ES-I3 (cell line): ENCODE data around the gene CAMK1D.

Experiments used
- H3K36me3 ChIP-seq: 2 replicates; pipeline ENCODE4 v1.6.1; 2013; ENCODE audit warnings: mild to moderate bottlenecking, low read length, control low read depth, moderate library complexity; ENCODE audit not compliant: insufficient read depth
- H3K4me1 ChIP-seq: 2 replicates; pipeline ENCODE4 v1.6.1; 2013; ENCODE audit warnings: mild to moderate bottlenecking, control low read depth, low read length; ENCODE audit not compliant: insufficient read depth
- H3K9ac ChIP-seq: 2 replicates; pipeline ENCODE4 v1.6.1; 2013; ENCODE audit warnings: low read depth, mild to moderate bottlenecking, low read length, moderate library complexity
- H3K9me3 ChIP-seq: 2 replicates; pipeline ENCODE4 v1.6.1; 2013; ENCODE audit warnings: mild to moderate bottlenecking, low read length, moderate library complexity; ENCODE audit not compliant: control insufficient read depth, insufficient read depth

Gene CAMK1D

GRCh38 chr10:12448729-12449391, 99.5 kb downstream of the CAMK1D start:
- no peak overlapping the region for H3K9ac ChIP-seq

GRCh38 chr10:12455318-12455717, 106.0 kb downstream of the CAMK1D start:
- H3K36me3 ChIP-seq: no peaks in the 10 kb centered on the region
- H3K9ac ChIP-seq: no peak overlapping the region
- H3K9me3 ChIP-seq: no peaks in the 10 kb centered on the region
- no peaks in the 10 kb centered on the region for H3K4me1 ChIP-seq

More at GRCh38 chr10:12448729-12449391, 99.5 kb downstream of the CAMK1D start:
- peaks cover 6% of the 10 kb centered on the region; the same call in 1 of the 2 replicates for H3K4me1 ChIP-seq
- H3K9me3 ChIP-seq: no peaks in the 10 kb centered on the region
- no peaks in the 10 kb centered on the region for H3K36me3 ChIP-seq

DNA sequence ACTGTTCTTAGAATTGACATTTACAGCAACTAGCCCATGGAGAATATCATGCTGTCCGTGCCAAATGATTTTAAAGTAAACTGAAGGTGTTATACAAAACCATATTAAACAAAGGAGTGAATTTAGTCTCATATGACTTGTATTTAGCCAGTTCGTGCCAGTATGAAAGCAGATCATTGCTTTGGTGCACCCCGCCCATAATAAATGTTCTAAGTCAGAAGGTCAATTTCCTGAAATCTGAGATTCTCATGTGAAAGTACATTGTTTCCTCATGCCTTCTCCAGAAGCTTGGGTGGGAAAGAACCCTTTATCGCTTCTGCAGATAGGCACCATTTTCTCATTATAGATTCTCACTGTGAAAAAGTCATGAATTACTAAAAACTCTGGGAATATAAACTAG, 106.4 kb downstream of the CAMK1D start:
- H3K4me1 ChIP-seq: no peaks in the 10 kb centered on the region
- H3K9me3 ChIP-seq: no peaks in the 10 kb centered on the region
- H3K36me3 ChIP-seq: no peaks in the 10 kb centered on the region
- H3K9ac ChIP-seq: no peak overlapping the region

- H3K4me1 ChIP-seq: no peaks in the 10 kb centered on the region
- H3K9ac ChIP-seq: no peak overlapping the region
- no peaks in the 10 kb centered on the region for H3K9me3 ChIP-seq
- H3K36me3 ChIP-seq: no peaks in the 10 kb centered on the region
These were observed 110.0 kb downstream of the CAMK1D start for GRCh38 chr10:12459340-12459739.

- Histone ChIP-seq H3K36me3 (no peaks in the 10 kb centered on the region), H3K9me3 (no peaks in the 10 kb centered on the region), H3K9ac (no peak overlapping the region), H3K4me1 (no peaks in the 10 kb centered on the region)
These were observed 110.4 kb downstream of the CAMK1D start for GRCh38 chr10:12459762-12460161.

DNA sequence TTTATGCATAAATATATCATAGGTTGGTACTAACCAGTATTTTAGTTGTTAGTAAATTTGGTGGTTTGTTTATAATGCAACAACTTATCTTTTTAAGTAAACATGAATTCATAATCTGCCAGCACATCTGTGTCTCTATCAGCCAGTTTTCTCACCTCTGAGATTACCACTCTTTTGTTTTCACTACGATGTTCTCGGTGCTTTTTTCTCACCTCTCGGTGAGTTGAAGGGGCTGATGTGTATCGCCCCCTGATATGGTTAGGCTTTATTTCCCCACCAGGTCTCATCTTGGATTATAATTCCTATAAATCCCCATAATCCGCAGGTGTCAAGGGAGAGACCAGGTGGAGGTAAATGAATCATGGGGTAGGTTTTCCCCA, 114.1 kb downstream of the CAMK1D start:
- Histone ChIP-seq H3K4me1 (no peaks in the 10 kb centered on the region), H3K9ac (no peak overlapping the region), H3K9me3 (no peaks in the 10 kb centered on the region), H3K36me3 (no peaks in the 10 kb centered on the region)

DNA sequence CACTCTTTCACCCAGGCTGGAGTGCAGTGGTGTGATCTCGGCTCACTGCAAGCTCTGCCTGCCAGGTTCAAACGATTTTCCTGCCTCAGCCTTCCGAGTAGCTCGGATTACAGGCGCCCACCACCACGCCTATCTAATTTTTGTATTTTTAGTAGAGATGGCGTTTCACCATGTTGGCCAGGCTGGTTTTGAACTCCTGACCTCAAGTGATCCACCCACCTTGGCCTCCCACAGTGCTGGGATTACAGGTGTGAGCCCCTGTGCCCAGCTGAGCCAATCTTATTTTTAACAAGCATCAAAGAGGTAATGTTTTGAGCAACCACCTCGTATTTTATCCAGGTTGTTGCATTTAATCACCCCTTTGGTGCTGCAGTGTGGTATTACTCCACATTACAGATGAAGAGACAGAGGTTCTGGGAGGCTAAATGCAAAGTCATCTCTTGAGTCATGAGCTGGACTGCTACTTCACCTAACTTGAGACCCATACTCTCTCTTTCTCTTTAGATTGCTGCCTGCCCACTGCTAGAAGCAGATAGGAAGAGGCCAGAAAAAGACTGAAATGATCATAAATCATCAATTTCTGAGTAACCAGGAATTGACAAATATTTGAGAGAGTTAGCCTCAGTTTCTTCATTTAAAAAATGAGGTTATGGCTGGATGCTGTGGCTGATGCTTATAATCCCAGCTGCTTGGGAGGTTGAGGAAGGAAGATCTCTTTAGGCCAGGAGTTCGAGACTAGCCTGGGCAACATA, 116.2 kb downstream of the CAMK1D start:
- no peaks in the 10 kb centered on the region for H3K9me3 ChIP-seq
- H3K36me3 ChIP-seq: no peaks in the 10 kb centered on the region
- no peak overlapping the region for H3K9ac ChIP-seq
- H3K4me1 ChIP-seq: no peaks in the 10 kb centered on the region; the same call in 1 of the 2 replicates

DNA sequence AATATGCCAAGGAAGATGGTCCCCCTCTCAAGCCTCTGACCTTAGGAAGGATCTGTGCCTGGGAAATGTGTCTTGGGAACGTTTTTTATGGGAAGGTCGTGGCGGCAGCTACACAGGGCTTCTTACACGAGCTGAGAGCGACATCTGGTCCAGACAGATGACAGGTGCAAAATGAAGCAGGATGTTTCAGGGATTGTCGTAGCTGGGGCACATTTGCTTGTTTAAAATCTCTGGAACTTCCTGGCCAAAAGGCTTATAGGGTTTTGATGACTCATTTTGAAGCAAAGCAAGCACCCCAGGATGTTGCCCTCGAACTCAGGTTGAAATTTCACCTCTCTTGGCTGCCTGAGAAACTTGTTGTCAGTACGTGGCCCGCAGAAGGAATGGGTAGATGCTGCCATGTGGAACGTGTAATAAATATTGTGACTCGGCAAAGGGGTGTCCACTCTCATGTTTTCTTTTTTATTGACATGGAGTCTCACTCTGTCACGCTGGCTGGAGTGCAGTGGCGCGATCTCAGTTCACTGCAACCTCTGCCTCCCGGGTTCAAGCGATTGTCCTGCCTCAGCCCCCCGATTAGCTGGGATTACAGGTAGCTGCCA, 117.5 kb downstream of the CAMK1D start:
- no peaks in the 10 kb centered on the region; the same call in 1 of the 2 replicates for H3K4me1 ChIP-seq
- H3K36me3 ChIP-seq: no peaks in the 10 kb centered on the region
- no peak overlapping the region for H3K9ac ChIP-seq
- no peaks in the 10 kb centered on the region for H3K9me3 ChIP-seq

GRCh38 chr10:12469345-12469744, 120.0 kb downstream of the CAMK1D start:
- H3K9ac ChIP-seq: no peak overlapping the region
- H3K36me3 ChIP-seq: no peaks in the 10 kb centered on the region
- H3K9me3 ChIP-seq: no peaks in the 10 kb centered on the region
- no peaks in the 10 kb centered on the region; the same call in 1 of the 2 replicates for H3K4me1 ChIP-seq

GRCh38 chr10:12470719-12471118, 121.4 kb downstream of the CAMK1D start:
- H3K36me3 ChIP-seq: no peaks in the 10 kb centered on the region
- no peaks in the 10 kb centered on the region; the same call in 1 of the 2 replicates for H3K4me1 ChIP-seq
- H3K9ac ChIP-seq: no peak overlapping the region
- H3K9me3 ChIP-seq: no peaks in the 10 kb centered on the region

DNA sequence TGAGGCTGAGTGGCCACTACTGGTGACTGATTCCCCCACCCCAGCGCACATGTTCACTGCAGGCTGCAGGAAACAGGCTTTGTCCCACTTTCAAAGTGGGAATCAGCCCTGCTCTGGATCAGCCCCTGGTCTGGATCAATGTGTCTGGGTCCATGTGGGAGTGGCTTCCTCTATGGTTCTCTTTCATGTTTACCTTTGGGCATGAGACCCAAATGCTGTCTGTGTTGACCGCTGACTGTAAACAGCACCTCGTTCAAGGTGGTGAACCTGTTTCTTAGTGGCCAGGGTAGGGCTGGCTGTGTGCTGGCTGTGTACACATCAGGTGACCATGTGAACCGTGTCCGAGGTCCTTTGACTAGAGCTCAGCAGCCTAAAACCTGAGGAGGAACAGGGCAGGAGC, 121.8 kb downstream of the CAMK1D start:
- H3K9ac ChIP-seq: no peak overlapping the region
- H3K36me3 ChIP-seq: no peaks in the 10 kb centered on the region
- H3K9me3 ChIP-seq: no peaks in the 10 kb centered on the region
- H3K4me1 ChIP-seq: no peaks in the 10 kb centered on the region; the same call in 1 of the 2 replicates

GRCh38 chr10:12473491-12473890, 124.1 kb downstream of the CAMK1D start:
- no peak overlapping the region for H3K9ac ChIP-seq
- H3K9me3 ChIP-seq: no peaks in the 10 kb centered on the region
- H3K4me1 ChIP-seq: no peaks in the 10 kb centered on the region; the same call in 1 of the 2 replicates
- no peaks in the 10 kb centered on the region for H3K36me3 ChIP-seq

DNA sequence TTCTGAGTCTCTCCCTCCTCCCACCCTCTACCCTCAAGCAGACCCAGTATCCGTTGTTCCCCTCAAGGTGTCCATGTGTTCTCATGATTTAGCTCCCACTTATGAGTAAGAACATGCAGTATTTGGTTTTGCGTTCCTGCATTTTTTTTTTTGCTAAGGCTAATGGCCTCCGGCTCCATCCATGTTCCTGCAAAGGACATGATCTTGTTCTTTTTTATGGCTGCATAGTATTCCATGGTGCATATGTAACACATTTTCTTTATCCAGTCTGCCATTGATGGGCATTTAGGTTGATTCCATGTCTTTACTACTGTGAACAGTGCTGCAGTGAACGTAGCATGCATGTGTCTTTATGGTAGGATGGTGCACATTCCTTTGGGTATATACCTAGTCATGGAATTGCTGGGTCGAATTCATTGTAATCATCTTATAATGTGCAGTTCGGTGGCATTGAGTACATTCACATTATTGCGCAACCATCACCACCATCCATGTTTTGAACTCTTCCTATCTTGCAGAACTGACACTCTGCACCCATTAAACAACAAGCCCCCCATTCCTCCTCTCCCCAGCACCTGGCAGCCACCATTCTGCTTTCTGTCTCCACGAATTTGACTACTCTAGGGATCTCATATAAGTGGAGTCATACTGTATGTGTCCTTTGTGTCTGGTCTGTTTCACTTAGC, 125.5 kb downstream of the CAMK1D start:
- H3K9ac ChIP-seq: no peak overlapping the region
- H3K4me1 ChIP-seq: no peaks in the 10 kb centered on the region
- no peaks in the 10 kb centered on the region for H3K9me3 ChIP-seq
- H3K36me3 ChIP-seq: no peaks in the 10 kb centered on the region

DNA sequence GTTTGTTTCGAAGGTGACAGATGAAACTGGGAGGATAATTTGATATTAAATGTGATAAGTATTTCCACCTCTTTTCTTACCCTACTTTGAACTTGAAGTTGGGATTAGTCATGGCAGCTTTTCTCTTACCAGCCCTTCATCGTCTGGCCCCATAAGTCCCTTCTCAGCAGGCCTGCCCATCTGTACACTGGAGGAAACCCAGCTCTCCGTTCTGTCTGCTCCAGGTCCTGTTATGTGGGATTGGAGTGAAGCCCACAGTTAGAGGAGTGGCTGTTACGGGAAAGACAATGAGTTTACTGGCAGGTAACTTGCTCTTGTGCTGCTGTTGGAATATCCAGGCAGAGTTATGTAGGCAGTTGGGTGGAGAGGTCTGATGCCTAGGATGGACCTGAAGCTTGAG, 127.3 kb downstream of the CAMK1D start:
- Histone ChIP-seq H3K9me3 (no peaks in the 10 kb centered on the region; the same call in 1 of the 2 replicates), H3K4me1 (no peaks in the 10 kb centered on the region)

More for the DNA sequence above, 127.3 kb downstream of the CAMK1D start:
- Histone ChIP-seq H3K36me3 (no peaks in the 10 kb centered on the region), H3K9ac (no peak overlapping the region)
